Mesothelial cell of epicardium (in vitro differentiated cells): ENCODE measurements around the gene MYO1C. TPM values are rescaled to one million over a fixed set of nuclear protein-coding genes. Genes with fewer than 3 reads are reported as not detected.
"Not testable (repeated sequence)": the region's sequence is repeated elsewhere in the genome, so short reads cannot be mapped to it uniquely, and the experiment has no call there.

ENCODE experiments used
- DNase-seq, 2 experiments: peaks; one replicate each; pipeline ENCODE4 v3.0.0; 2021; ENCODE audit warnings: low spot score in 2 of 2; ENCODE audit not compliant: unreplicated experiment in 2 of 2
- H3K27ac Mint-ChIP-seq: 2 replicates; pipeline ENCODE4 v1.8.0; 2021; ENCODE audit warnings: mixed read lengths
- H3K27me3 Mint-ChIP-seq: 2 replicates; pipeline ENCODE4 v1.8.0; 2021; ENCODE audit warnings: low read depth, mixed read lengths
- H3K36me3 Mint-ChIP-seq: 2 replicates; pipeline ENCODE4 v1.8.0; 2021; ENCODE audit warnings: mixed read lengths
- H3K4me1 Mint-ChIP-seq: 2 replicates; pipeline ENCODE4 v1.8.0; 2021; ENCODE audit warnings: mixed read lengths
- H3K4me3 Mint-ChIP-seq: 2 replicates; pipeline ENCODE4 v1.8.0; 2021; ENCODE audit warnings: mild to moderate bottlenecking, moderate library complexity, mixed read lengths
- H3K9me3 Mint-ChIP-seq: 2 replicates; pipeline ENCODE4 v1.8.0; 2021; ENCODE audit warnings: mixed read lengths
- total RNA-seq: library from RNA; stranded (reverse); gene quantifications from 3 replicates; pipeline ENCODE4 v1.2.1, GENCODE V29; 2021
- TF ChIP-seq, protein P1 (sequence below): fragments of 200-600 bp; sonication (generic); IDR thresholded peaks from one replicate; pipeline ENCODE4 v1.5.0; 2021; ENCODE audit warnings: antibody characterized with exemption; ENCODE audit not compliant: unreplicated experiment

MYO1C gene
- total RNA-seq, 1 donor from 2014 or later: 149 TPM

DNA sequence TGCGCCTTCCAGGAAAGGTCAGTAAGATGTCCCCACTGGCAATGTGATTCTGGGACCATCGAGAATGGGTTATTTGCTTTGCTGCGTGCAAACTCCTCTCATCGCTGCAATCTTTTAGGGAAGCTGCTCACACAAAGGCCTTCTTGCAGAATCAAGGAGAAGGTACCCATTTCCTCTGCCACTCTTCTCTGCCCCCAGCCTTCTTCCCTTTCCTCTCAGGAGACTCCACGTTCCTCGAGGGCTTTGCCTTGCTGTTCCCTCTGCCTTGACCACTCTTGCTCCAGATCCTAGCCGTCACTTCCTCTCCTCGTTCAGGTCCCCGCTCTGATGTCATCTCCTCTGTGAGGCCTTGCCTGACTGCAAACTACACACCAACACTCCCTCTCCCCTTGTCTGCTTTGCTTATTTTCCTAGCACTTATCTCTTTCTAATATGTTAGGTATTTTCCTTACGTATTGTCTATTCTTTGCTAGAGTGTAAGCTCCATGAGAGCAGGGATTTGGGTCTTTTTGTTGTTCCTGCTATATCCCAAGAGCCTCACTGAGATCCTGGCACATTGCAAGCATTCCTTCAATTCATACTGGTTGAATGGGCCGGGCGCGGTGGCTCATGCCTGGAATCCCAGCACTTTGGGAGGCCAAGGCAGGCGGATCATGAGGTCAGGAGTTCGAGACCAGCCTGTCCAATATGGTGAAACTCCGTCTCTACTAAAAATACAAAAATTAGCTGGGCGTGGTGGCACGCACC lies 31.1 kb downstream of the MYO1C start:
- Mint-ChIP-seq H3K36me3 (peaks cover 19% of the 10 kb centered on the region), H3K27me3 (no peaks in the 10 kb centered on the region), H3K27ac (no peak overlapping the region), H3K9me3 (no peaks in the 10 kb centered on the region), H3K4me3 (no peak overlapping the region), H3K4me1 (peaks cover 4% of the 10 kb centered on the region)
- TF ChIP-seq, protein P1, sequence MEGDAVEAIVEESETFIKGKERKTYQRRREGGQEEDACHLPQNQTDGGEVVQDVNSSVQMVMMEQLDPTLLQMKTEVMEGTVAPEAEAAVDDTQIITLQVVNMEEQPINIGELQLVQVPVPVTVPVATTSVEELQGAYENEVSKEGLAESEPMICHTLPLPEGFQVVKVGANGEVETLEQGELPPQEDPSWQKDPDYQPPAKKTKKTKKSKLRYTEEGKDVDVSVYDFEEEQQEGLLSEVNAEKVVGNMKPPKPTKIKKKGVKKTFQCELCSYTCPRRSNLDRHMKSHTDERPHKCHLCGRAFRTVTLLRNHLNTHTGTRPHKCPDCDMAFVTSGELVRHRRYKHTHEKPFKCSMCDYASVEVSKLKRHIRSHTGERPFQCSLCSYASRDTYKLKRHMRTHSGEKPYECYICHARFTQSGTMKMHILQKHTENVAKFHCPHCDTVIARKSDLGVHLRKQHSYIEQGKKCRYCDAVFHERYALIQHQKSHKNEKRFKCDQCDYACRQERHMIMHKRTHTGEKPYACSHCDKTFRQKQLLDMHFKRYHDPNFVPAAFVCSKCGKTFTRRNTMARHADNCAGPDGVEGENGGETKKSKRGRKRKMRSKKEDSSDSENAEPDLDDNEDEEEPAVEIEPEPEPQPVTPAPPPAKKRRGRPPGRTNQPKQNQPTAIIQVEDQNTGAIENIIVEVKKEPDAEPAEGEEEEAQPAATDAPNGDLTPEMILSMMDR: no peak
- no peak for DNase-seq

DNA sequence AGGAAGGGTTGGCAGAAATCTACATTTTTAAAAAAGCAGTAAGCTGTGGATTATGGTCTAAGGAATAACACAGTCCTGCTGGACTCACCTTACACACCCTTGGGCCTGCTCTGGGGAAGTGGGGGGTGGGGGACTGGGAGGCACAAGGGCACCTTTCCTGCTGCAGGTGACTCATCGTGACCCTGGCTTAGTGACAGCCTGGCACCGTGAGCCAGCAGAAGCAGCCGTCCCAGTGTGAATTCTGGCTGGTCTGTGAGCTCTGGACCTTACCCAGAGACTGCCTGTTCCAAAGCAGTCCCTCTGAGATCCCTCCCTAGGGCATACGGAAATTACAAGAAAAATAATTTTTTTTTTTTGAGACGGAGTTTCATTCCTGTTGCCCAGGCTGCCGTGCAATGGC lies 32.3 kb downstream of the MYO1C start:
- no peak for DNase-seq
- Mint-ChIP-seq H3K36me3 (peaks cover 19% of the 10 kb centered on the region), H3K27ac (no peak overlapping the region), H3K27me3 (no peaks in the 10 kb centered on the region), H3K9me3 (no peaks in the 10 kb centered on the region), H3K4me3 (no peak overlapping the region), H3K4me1 (peaks cover 6% of the 10 kb centered on the region)
- TF ChIP-seq, protein P1: no peak

DNA sequence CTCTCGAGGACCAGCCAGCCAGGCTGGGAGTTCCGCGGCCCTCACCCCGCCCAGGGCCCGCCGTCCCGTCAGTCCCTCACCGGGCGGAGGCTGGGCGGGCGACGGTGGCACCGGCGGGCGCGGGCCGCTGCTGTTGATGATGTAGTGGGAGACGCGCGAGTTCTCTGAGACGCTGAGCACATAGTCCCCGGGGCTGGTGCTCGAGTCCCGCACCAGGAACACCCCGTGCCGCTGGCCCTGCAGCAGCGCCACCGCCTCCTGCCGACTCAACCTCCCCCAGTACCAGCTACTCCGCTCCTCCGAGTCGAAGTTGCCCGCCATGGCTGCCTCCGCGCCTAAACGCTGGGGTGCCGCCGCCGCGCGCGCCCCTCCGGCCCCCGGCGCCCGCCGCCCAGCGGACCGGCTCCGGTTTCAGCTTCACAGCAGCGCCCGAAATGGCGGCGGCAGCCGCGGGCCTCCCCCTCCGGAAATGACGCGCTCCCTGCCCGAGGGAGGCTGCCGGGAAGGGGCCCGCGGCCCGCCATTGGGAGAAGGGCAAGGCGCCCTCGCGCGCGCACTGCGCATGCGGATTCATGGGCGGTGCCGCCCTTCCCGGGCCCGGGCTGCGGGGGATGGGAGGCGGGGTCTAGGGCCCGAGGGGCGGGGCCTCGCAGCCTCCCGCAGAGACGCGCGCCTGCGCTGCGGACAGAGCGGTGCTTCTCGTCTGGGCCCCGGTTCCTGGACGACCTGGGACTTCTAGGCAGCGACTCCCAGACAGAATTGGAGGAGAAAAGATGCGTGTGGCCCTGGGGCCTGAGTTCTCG lies 36.5 kb downstream of the MYO1C start, which contains the start of gene CRK:
TSS of gene CRK (minus strand) at position 436 of the 803 bp plus-strand sequence. CDS start at position 321, 115 bp downstream.
- H3K9me3 Mint-ChIP-seq: no peaks in the 10 kb centered on the region
- TF ChIP-seq, protein P1: no peak
- H3K4me1 Mint-ChIP-seq: peaks cover 19% of the 10 kb centered on the region
- peak within 1 kb of the TSS; percentile 98 for H3K27ac Mint-ChIP-seq
- H3K27me3 Mint-ChIP-seq: no peaks in the 10 kb centered on the region
- peak within 1 kb of the TSS; percentile 92 for H3K4me3 Mint-ChIP-seq
- H3K36me3 Mint-ChIP-seq: peaks cover under 1% of the 10 kb centered on the region
- peak; percentile 98 to 100 for DNase-seq

DNA sequence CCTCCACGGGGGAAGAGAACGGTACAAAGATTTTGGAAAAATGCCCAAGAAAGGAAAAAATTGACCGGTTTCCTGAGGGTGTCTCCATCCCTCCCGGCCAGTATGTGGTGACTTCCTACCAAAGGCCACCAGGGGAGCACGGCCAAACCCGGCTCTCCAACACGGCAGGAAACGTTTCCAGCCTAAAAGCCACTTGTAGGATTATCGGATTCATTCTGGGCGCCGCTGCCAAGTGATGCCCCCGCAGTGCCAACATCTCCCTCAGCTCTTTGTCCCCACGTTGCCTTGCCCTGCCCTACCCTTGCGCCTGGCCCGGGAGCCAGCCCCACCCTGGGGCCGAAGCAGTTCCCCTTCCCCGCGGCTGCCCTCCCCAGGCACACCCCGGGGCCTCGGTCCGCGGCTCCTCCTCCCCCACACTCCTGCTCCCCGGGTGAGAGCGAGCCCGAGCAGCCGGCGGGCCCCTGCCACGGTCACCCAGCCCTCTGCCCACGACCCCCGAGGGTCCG lies 37.1 kb downstream of the MYO1C start:
- no peaks in the 10 kb centered on the region for H3K36me3 Mint-ChIP-seq
- TF ChIP-seq, protein P1: peak; percentile 61
- no peaks in the 10 kb centered on the region for H3K27me3 Mint-ChIP-seq
- DNase-seq: peak in 1 of 2 experiments; percentile 65
- H3K4me1 Mint-ChIP-seq: peaks cover 19% of the 10 kb centered on the region
- no peaks in the 10 kb centered on the region for H3K9me3 Mint-ChIP-seq
- peak overlapping the region; percentile 92 for H3K4me3 Mint-ChIP-seq
- peak overlapping the region; percentile 98 for H3K27ac Mint-ChIP-seq

DNA sequence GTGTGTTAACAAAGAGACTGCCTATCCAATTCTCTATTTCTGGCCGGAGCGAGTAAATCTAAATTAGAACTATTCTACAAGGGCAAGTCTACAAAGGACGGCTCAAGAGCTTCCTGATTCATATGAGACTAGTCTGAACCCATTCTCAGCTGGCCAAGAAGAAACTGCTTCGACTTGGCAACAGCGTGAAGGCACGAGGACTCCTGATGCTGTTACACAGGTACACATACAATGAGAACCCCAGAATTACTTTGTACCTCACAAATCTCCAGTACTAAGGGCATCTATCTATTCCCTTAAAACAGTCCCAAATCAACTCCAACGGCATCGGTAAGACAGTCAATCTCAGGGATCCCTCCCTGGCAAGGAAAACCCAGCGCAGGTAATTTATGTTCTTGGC lies 37.9 kb downstream of the MYO1C start:
- Mint-ChIP-seq H3K36me3 (no peaks in the 10 kb centered on the region), H3K27me3 (no peaks in the 10 kb centered on the region), H3K4me1 (peaks cover 19% of the 10 kb centered on the region), H3K4me3 (peak overlapping the region; percentile 92), H3K9me3 (no peaks in the 10 kb centered on the region), H3K27ac (peak overlapping the region; percentile 98)
- no peak for DNase-seq
- TF ChIP-seq, protein P1: no peak

DNA sequence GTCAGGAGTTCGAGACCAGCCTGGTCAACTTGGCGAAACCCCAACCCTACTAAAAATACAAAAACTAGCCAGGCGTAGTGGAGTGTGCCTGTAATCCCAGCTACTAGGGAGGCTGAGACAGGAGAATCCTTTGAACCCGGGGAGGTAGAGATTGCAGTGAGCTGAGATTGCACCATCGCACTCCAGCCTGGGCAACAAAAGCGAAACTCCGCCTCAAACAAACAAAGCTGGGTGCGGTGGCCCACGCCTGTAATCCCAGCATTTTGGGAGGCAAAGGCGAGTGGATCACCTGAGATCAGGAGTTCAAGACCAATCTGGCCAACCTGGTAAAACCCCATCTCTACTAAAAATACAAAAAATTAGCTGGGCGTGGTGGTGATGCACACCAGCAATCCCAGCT lies 38.8 kb downstream of the MYO1C start:
- Mint-ChIP-seq H3K4me1 (peaks cover 19% of the 10 kb centered on the region), H3K4me3 (peak overlapping the region; percentile 41), H3K27ac (peak overlapping the region; percentile 39)
- H3K9me3 Mint-ChIP-seq, H3K27me3 Mint-ChIP-seq, H3K36me3 Mint-ChIP-seq, DNase-seq: not testable (repeated sequence)
